Brain pericyte (primary cell): ENCODE data around the gene LRRC43.

ENCODE experiments used
- DNase-seq: peaks from one replicate; pipeline ENCODE4 v3.0.0-alpha.2; 2012; ENCODE audit warnings: low read depth, low spot score

The LRRC43 gene

GRCh38 chr12:122226366-122227125 lies 43.6 kb downstream of the LRRC43 start:
- DNase-seq, result no peak

- no peak for DNase-seq
These were observed 44.4 kb downstream of the LRRC43 start for GRCh38 chr12:122227341-122227740.

- DNase-seq, result no peak
These were observed 45.2 kb downstream of the LRRC43 start for GRCh38 chr12:122228092-122228491.

GRCh38 chr12:122230798-122231197 lies 47.9 kb downstream of the LRRC43 start:
- DNase-seq, result no peak

- DNase-seq, result no peak
These were observed 49.8 kb downstream of the LRRC43 start for GRCh38 chr12:122232691-122233090.

GRCh38 chr12:122235741-122236140 lies 52.8 kb downstream of the LRRC43 start:
- DNase-seq, result no peak

- DNase-seq, result no peak
These were observed 55.9 kb downstream of the LRRC43 start for GRCh38 chr12:122238861-122239260.

GRCh38 chr12:122243965-122244364 lies 61.0 kb downstream of the LRRC43 start:
- no peak for DNase-seq

- no peak for DNase-seq
These were observed 61.8 kb downstream of the LRRC43 start for GRCh38 chr12:122244565-122245371.

GRCh38 chr12:122245553-122245952 lies 62.6 kb downstream of the LRRC43 start:
- DNase-seq, result no peak

GRCh38 chr12:122250047-122250446 lies 67.1 kb downstream of the LRRC43 start:
- no peak for DNase-seq

- DNase-seq, result no peak
These were observed 67.6 kb downstream of the LRRC43 start for GRCh38 chr12:122250536-122250935.
